ENCODE results near the gene CALML6.

The CALML6 gene

GRCh38 chr1:1942753-1943656 is 27.9 kb downstream of the CALML6 start:
- DNase-seq (ENCODE audit: low spot score): no peak
- no peak for FAIRE-seq

- DNase-seq (ENCODE audit: low spot score) (peak; percentile 5), FAIRE-seq (no peak)
These were observed 28.9 kb downstream of the CALML6 start for GRCh38 chr1:1943834-1944570.

DNA sequence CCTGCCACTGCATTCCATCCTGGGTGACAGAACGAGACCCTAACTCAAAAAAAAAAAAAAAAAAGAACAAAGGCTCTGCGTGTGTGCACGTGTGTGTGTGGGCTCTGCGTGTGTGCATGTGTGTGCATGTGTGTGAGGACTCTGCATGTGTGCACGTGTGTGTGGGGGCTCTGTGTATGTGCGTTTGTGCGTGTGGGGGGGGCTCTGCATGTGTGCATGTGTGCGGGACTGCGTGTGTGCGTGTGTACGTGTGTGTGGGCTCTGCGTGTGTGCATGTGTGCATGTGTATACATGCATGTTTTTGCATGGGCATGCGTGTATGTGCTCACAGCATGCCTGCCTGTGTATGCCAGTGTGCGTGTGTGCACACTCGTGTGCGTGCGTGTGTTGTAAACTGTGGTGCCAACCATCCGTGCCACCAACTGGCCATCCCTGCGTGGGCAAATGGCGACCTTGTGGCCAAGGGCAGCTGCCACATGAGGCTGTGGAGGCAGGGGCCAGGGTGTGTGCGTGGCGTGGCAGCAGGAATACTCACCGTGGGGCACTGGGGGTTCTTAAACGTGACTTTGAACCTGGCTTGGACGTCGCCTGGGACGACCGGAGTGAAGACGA is 30.8 kb downstream of the CALML6 start:
- DNase-seq (ENCODE audit: low spot score): no peak
- FAIRE-seq: no peak

DNA sequence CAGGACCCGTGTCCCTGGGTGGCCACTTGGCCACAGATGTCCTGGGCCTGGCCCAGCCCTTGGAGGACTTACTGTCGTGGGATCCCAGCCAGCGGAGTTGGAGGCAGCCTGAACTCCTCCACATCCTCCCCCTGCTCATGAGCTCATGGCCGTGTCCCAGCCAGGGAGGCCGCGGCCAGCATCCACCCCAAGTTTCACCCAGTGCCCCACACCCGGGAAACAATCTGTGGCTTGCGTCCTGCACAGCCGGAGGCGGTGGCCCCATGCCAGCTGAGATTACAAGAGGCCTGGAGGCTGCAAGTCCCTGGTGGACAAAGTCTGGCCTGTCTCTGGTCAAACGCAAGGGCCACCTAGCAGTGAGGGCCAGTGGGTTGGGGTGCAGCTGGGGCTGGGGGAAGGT is 31.5 kb downstream of the CALML6 start:
- DNase-seq (ENCODE audit: low spot score) (no peak), FAIRE-seq (no peak)

DNA sequence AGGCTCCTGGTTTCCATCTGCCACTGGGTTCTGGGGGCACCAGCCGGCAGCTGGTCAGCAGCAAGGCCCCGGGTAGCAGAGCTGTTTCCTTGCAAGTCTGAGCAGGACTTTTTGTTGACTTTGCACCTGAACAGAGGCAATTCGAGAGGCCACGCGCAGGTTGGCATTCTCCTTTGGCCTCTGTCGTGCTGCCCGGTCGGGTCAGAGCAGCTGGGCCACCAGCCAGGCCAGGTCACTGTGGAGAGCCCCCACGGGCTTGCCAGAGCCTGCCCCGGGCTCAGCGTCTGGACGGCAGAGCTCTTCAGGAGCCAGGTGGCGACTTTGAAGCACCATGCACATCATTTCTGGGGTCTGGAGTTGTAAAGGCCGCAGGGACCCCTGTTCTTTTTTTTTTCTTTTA is 32.4 kb downstream of the CALML6 start:
- DNase-seq (ENCODE audit: low spot score): no peak
- no peak for FAIRE-seq

DNA sequence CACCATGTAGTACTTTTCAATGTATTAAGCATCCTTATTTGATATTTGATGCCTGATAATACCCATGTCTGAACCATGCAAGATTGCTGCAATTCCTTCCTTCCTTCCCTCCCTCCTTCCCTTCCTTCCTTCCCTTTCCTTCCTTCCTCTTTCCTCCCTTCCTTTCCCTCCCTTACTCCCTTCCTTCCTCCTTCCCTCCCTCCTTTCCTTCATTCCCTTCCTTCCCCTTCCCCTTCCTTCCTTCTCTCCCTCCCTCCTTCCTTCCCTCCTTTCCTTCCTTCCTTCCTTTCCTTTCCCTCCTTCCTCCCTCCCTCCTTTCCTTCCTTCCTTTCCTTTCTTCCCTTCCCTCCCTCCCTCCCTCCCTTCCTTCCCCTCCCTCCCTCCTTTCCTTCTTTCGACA is 33.7 kb downstream of the CALML6 start:
- no peak for DNase-seq (ENCODE audit: low spot score)
- FAIRE-seq: no peak

DNA sequence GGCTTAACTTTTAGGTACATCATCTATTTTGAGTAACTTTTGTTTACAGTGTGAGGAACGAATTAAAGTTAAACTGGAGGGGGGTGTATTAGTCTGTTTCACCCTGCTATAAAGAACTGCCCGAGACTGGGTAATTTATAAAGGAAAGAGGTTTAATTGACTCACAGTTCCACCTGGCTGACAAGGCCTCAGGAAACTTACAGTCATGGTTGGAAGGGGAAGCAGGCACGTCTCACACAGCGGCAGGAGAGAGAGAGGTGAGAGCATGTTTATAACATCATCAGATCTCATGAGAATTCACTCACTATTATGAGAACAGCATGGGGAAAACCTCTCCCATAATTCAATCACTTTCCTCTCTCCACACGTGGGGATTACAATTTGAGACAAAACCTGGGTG is 35.9 kb downstream of the CALML6 start:
- FAIRE-seq (no peak), DNase-seq (ENCODE audit: low spot score) (no peak)

- no peak for DNase-seq (ENCODE audit: low spot score)
- no peak for FAIRE-seq
These were observed 39.0 kb downstream of the CALML6 start for GRCh38 chr1:1954015-1954414.

DNA sequence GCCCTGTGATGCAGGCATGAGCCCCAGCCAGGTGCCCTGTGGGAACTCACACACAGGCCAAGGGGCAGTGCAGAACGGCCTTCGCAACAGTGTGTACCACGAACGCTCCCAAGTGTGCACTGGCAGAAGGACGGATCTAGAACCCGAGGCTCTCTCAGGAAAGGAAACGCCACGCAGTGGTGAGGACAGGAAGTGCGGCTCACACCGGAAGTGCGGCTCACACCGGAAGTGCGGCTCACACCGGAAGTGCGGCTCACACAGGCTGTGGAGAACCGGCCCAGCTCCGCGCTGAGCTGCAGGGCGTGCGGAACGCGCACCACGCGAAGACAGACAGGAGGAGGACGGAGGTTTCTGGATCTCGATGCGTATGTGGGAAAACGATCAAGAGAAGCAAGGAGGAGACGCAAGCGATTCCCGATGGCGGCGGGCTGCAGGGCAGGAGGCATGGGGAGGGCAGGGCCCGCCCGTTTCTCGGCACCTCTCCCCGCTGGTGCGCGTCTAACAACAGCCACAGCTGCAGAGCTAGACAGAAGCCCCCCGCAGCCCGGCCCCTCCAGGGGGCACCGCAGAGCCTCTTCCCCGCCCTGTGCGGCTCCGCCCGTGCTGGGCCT is 39.9 kb downstream of the CALML6 start:
- DNase-seq (ENCODE audit: low spot score): no peak
- FAIRE-seq: no peak

DNA sequence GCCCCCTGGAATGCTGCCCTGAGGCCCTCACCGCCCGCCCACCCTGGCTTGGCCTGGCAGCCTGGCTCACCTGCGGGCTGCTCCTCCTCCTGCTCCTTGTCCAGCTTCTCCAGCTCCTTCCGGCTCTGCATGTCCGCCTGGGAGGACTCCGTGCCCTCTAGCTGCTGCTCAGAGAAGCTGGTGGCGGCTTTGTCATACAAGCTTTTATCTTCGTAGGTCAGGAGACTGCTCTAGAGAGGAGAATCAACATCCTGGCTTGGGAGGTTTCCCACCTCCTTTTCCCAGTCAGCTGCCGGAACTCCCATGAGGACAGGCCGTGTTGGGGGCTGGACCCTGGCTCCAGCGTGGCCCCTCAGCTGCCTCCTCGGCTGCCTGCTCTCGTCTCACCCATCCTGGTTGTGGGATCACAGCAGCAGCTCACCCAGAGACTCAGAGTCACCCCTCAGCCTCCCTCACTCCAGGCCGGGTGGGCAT is 40.6 kb downstream of the CALML6 start:
- no peak for DNase-seq (ENCODE audit: low spot score)
- FAIRE-seq: no peak

GRCh38 chr1:1956101-1956500 is 41.0 kb downstream of the CALML6 start:
- FAIRE-seq: no peak

GRCh38 chr1:1956586-1957532 is 41.8 kb downstream of the CALML6 start:
- FAIRE-seq (no peak), DNase-seq (ENCODE audit: low spot score) (no peak)

More at GRCh38 chr1:1956101-1956500, 41.0 kb downstream of the CALML6 start:
- no peak for DNase-seq (ENCODE audit: low spot score)

DNA sequence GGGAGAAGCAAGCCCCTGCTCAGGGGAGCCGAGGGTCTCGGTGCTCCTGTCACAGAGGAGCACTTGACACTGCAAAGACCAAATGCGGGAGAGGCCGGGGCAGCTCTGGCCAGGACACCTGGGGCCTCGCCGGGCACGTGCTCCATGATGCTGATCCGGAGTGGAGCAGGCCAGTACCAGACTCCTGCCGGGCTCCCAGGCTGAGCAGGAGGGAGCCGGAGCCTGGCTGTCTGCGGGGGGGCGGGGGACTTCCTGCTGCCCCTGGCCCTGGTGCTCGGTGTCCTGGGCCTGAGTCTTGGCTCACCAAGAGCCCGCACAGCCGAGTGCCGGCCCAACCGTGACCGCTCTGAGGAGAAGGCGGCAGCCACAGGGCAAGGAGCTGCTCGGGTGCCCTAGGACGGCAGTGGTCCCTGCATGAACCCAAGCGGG is 42.5 kb downstream of the CALML6 start:
- DNase-seq (ENCODE audit: low spot score): no peak
- FAIRE-seq: no peak

GRCh38 chr1:1958071-1958541 is 43.0 kb downstream of the CALML6 start:
- no peak for DNase-seq (ENCODE audit: low spot score)
- no peak for FAIRE-seq

DNA sequence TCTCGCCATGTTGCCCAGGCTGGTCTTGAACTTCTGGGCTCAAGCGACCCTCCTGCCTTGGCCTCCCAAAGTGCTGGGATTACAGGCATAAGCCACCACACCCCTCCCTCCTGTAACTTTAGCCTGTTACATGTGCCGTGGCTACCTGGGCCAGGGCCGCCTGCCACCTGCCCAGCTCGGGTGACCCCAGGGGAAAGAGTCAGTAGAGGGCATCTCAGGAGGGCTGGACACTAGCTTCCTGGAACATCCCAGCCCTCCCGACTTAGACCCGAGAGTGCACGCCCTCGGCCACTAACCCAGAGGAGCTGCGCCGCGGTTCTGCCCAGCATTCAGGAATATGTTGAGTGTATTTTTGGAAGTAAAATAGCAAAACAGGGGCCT is 44.4 kb downstream of the CALML6 start:
- FAIRE-seq: no peak
- no peak for DNase-seq (ENCODE audit: low spot score)

GRCh38 chr1:1959840-1960479 is 44.9 kb downstream of the CALML6 start:
- DNase-seq (ENCODE audit: low spot score): peak; percentile 57
- FAIRE-seq: no peak

DNA sequence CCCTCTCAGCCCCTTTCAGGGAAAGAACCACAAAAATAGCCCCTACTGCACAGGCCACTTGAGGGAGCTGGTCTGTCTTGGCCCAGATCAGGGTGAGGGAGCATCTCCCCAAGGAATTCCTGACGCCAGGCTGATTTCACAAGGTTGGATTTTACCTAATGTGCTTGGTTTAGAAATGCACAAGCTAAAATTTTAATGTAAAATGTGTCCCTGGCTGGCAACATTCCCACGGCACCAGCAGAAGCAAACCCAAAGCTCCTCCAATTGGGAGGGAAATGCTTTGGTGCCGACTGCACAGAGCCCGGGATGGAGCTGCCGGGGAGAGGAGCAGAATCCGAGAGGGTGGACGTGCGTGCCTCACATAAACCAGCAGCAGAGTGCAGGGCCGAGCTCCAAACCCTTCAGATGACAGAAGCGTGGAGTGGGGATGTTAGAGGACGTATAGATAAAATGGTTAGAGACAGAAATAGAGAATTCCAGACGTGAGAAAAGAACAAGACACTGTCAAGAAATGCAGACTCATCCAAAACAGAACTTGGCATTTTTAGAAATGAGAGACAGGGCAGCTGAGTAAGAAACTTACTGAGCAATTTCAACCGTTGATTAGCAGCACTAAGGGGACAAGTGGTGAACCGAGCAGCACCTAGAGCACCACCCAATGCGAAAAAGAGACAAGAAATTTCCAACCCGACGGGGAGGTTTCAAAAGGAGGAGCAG is 45.6 kb downstream of the CALML6 start:
- FAIRE-seq: no peak
- no peak for DNase-seq (ENCODE audit: low spot score)

DNA sequence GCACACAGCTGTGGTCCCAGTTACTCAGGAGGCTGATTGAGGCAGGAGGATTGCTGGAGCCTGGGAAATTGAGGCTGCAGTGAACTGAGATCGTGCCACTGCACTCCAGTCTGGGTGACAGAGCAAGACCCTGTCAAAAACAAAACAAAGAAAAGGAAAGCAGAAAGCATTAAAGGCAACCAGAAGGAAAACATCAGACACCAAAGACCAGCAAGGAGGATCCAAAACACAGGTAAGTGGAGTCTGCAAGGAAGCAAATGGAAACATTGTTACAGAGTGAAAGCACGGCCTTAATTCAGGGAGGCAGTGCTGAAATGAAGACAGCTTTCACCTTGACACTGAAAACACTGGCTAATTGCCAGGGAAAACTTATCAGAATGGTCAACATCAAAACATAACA is 47.7 kb downstream of the CALML6 start:
- no peak for FAIRE-seq
- no peak for DNase-seq (ENCODE audit: low spot score)

GRCh38 chr1:1963570-1963969 is 48.5 kb downstream of the CALML6 start:
- DNase-seq (ENCODE audit: low spot score) (no peak), FAIRE-seq (no peak)

All from RCC 7860 (cell line).